Fibroblast of peridontal ligament (primary cell): ENCODE measurements around the gene SPATS1.

Source experiments
- DNase-seq: peaks from one replicate; pipeline ENCODE4 v3.0.0-alpha.2; 2010; ENCODE audit errors: extremely low read depth

SPATS1 gene

GRCh38 chr6:44342489-44342888, at the start of gene SPATS1:
SPATS1 (plus strand) TSS chr6:44342650; CDS start chr6:44343096, 446 bp downstream.
- DNase-seq = no peak

GRCh38 chr6:44292661-44293365, 49.6 kb upstream of the SPATS1 start:
- DNase-seq = no peak

GRCh38 chr6:44294832-44295791, 47.3 kb upstream of the SPATS1 start:
- no peak for DNase-seq

- DNase-seq = peak; percentile 3
These were observed 45.1 kb upstream of the SPATS1 start for GRCh38 chr6:44297063-44298038.

GRCh38 chr6:44298055-44298803, 44.2 kb upstream of the SPATS1 start:
- no peak for DNase-seq

GRCh38 chr6:44298864-44299263, 43.6 kb upstream of the SPATS1 start:
- DNase-seq = no peak

GRCh38 chr6:44300292-44300823, 42.1 kb upstream of the SPATS1 start:
- no peak for DNase-seq

- no peak for DNase-seq
These were observed 41.3 kb upstream of the SPATS1 start for GRCh38 chr6:44301106-44301505.

- DNase-seq = no peak
These were observed 40.5 kb upstream of the SPATS1 start for GRCh38 chr6:44301782-44302564.

- DNase-seq = no peak
These were observed 39.6 kb upstream of the SPATS1 start for GRCh38 chr6:44302856-44303255.

GRCh38 chr6:44303842-44304241, 38.6 kb upstream of the SPATS1 start:
- no peak for DNase-seq

- peak; percentile 28 for DNase-seq
These were observed 37.9 kb upstream of the SPATS1 start for GRCh38 chr6:44304282-44305199.

GRCh38 chr6:44305200-44305725, 37.2 kb upstream of the SPATS1 start:
- DNase-seq = no peak

- DNase-seq = no peak
These were observed 35.7 kb upstream of the SPATS1 start for GRCh38 chr6:44306710-44307109.

GRCh38 chr6:44307217-44307616, 35.2 kb upstream of the SPATS1 start:
- DNase-seq = no peak

GRCh38 chr6:44309092-44309491, 33.4 kb upstream of the SPATS1 start:
- peak; percentile 21 for DNase-seq

- DNase-seq = no peak
These were observed 32.8 kb upstream of the SPATS1 start for GRCh38 chr6:44309631-44310030.

- no peak for DNase-seq
These were observed 32.2 kb upstream of the SPATS1 start for GRCh38 chr6:44310241-44310640.
